Measurements from ENCODE around the gene SEC11A. TPM values are rescaled to one million over a fixed set of nuclear protein-coding genes. Genes with fewer than 3 reads are reported as not detected.
"Not testable (repeated sequence)": the region's sequence is repeated elsewhere in the genome, so short reads cannot be mapped to it uniquely, and the experiment has no call there.

SEC11A gene
- total and polyA plus RNA-seq, 7 experiments from 2014 or later, result 54.3 to 136 (median 83.6) TPM

GRCh38 chr15:84752195-84752594, 36.3 kb upstream of the SEC11A start:
- no peaks in the 10 kb centered on the region for H3K27me3 Mint-ChIP-seq
- CTCF ChIA-PET, result interaction anchor here (0.7 to 1.3 kb wide), 5 partner anchors 31 to 178 kb away, joined by 3 to 5 read pairs (median 4); partner anchors contain the start of gene SEC11A
- H3K9me3 Mint-ChIP-seq, result no peaks in the 10 kb centered on the region
- POLR2A ChIA-PET, result interaction anchor here (0.6 to 4.5 kb wide), 6 partner anchors 16 to 64 kb away, joined by 3 to 104 read pairs (median 4); partner anchors contain the start of gene SEC11A
- intact Hi-C loops (cut with micrococcal nuclease), result no loop called here
- no peak for DNase-seq
- peaks cover 51 to 78% (median 68%) of the 10 kb centered on the region in 7 donors for H3K4me1 Mint-ChIP-seq
- ATAC-seq, result no peak
- Histone ChIP-seq H3K9me3 (ENCODE audit: control insufficient read depth in 2 of 3, low read length in 3 of 3) (no peaks in the 10 kb centered on the region), H3K4me1 (ENCODE audit: control insufficient read depth in 2 of 2, insufficient read depth in 2 of 2, low read length in 2 of 2) (peaks cover 28 to 36% of the 10 kb centered on the region in 2 donors), H3K27me3 (ENCODE audit: control insufficient read depth in 2 of 2, insufficient read depth in 2 of 2, low read length in 2 of 2) (no peaks in the 10 kb centered on the region), H3K36me3 (ENCODE audit: control insufficient read depth in 2 of 3, insufficient read depth in 3 of 3, low read length in 3 of 3) (peaks cover 0 to 5% (median 4%) of the 10 kb centered on the region in 3 experiments), H3K27ac (ENCODE audit: low read depth, low read length) (no peak overlapping the region), H3K4me3 (ENCODE audit: low read length) (no peak overlapping the region)
- peaks cover 5 to 29% (median 11%) of the 10 kb centered on the region in 5 donors for H3K36me3 Mint-ChIP-seq
- H3K27ac Mint-ChIP-seq, result peak overlapping the region in 8 of 9 donors; percentile 8 to 74 (median 34)
- H3K4me3 Mint-ChIP-seq, result peak overlapping the region in 8 of 10 donors; percentile 0 to 56 (median 42)

GRCh38 chr15:84751721-84752120, 35.8 kb upstream of the SEC11A start:
- ChIA-PET CTCF (interaction anchor here (0.7 to 1.3 kb wide), 4 partner anchors 30 to 179 kb away, joined by 3 to 5 read pairs (median 4); partner anchors contain the start of gene SEC11A), POLR2A (interaction anchor here (0.9 to 4.5 kb wide), 4 partner anchors 16 to 36 kb away, joined by 4 to 104 read pairs (median 6); partner anchors contain the start of gene SEC11A)
- H3K27ac ChIP-seq (ENCODE audit: low read depth, low read length); H3K36me3 ChIP-seq (ENCODE audit: control insufficient read depth in 2 of 3, insufficient read depth in 3 of 3, low read length in 3 of 3); H3K9me3 ChIP-seq (ENCODE audit: control insufficient read depth in 2 of 3, low read length in 3 of 3); H3K4me3 ChIP-seq (ENCODE audit: low read length); H3K9me3 Mint-ChIP-seq; H3K27me3 Mint-ChIP-seq; intact Hi-C loops (cut with micrococcal nuclease); DNase-seq; H3K27me3 ChIP-seq (ENCODE audit: control insufficient read depth in 2 of 2, insufficient read depth in 2 of 2, low read length in 2 of 2); ATAC-seq: not testable (repeated sequence)
- H3K36me3 Mint-ChIP-seq, result peaks cover 5 to 30% (median 11%) of the 10 kb centered on the region in 5 donors
- peaks cover 32 to 36% of the 10 kb centered on the region in 2 donors for H3K4me1 ChIP-seq (ENCODE audit: control insufficient read depth in 2 of 2, insufficient read depth in 2 of 2, low read length in 2 of 2)
- H3K27ac Mint-ChIP-seq, result peak overlapping the region in 2 of 9 donors; percentile 47 to 74
- peaks cover 52 to 79% (median 70%) of the 10 kb centered on the region in 7 donors for H3K4me1 Mint-ChIP-seq
- H3K4me3 Mint-ChIP-seq, result peak overlapping the region in 5 of 10 donors; percentile 2 to 56 (median 42)

- H3K9me3 Mint-ChIP-seq, result no peaks in the 10 kb centered on the region
- DNase-seq, result no peak
Measured at GRCh38 chr15:84750583-84751092, 34.7 kb upstream of the SEC11A start.

GRCh38 chr15:84749111-84749991, 33.4 kb upstream of the SEC11A start:
- no peaks in the 10 kb centered on the region for H3K27me3 Mint-ChIP-seq
- H3K4me1 ChIP-seq (ENCODE audit: control insufficient read depth in 2 of 2, insufficient read depth in 2 of 2, low read length in 2 of 2), result peaks cover 29 to 37% of the 10 kb centered on the region in 2 donors

More at GRCh38 chr15:84750583-84751092, 34.7 kb upstream of the SEC11A start:
- peak overlapping the region; percentile 48 for H3K27ac ChIP-seq (ENCODE audit: low read depth, low read length)
- H3K36me3 ChIP-seq (ENCODE audit: control insufficient read depth in 2 of 3, insufficient read depth in 3 of 3, low read length in 3 of 3), result peaks cover 0 to 5% (median 2%) of the 10 kb centered on the region in 3 experiments
- Mint-ChIP-seq H3K27me3 (no peaks in the 10 kb centered on the region), H3K36me3 (peaks cover 5 to 32% (median 11%) of the 10 kb centered on the region in 5 donors), H3K27ac (peak overlapping the region; percentile 23 to 95 (median 86)), H3K4me1 (peaks cover 50 to 81% (median 69%) of the 10 kb centered on the region in 7 donors), H3K4me3 (peak overlapping the region; percentile 89 to 99 (median 94))
- ChIA-PET CTCF (interaction anchor here (0.7 to 1.4 kb wide), 2 partner anchors 34 to 94 kb away, joined by 3 to 8 read pairs; partner anchors contain the start of gene SEC11A), POLR2A (interaction anchor here (0.8 to 4.5 kb wide), 7 partner anchors 23 to 97 kb away, joined by 3 to 104 read pairs (median 14); partner anchors contain the start of genes SEC11A and WDR73)
- intact Hi-C loops (cut with micrococcal nuclease), result no loop called here
- H3K4me3 ChIP-seq (ENCODE audit: low read length), result no peak overlapping the region
- no peaks in the 10 kb centered on the region for H3K27me3 ChIP-seq (ENCODE audit: control insufficient read depth in 2 of 2, insufficient read depth in 2 of 2, low read length in 2 of 2)
- H3K9me3 ChIP-seq (ENCODE audit: control insufficient read depth in 2 of 3, low read length in 3 of 3), result no peaks in the 10 kb centered on the region
- peaks cover 37 to 38% of the 10 kb centered on the region in 2 donors for H3K4me1 ChIP-seq (ENCODE audit: control insufficient read depth in 2 of 2, insufficient read depth in 2 of 2, low read length in 2 of 2)
- no peak for ATAC-seq

GRCh38 chr15:84748274-84749110, 32.6 kb upstream of the SEC11A start, which contains the start of gene ZNF592:
TSS of gene ZNF592 (plus strand) at chr15:84748592. CDS start at chr15:84782676, 34,084 bp downstream.
- CTCF ChIA-PET, result interaction anchor here (0.7 to 1.5 kb wide), 6 partner anchors 13 to 94 kb away, joined by 3 to 10 read pairs (median 4); partner anchors contain the start of gene WDR73
- H3K4me3 Mint-ChIP-seq, result peak within 1 kb of the TSS; percentile 94 to 99 (median 99)
- ATAC-seq, result peak; percentile 86
- Histone ChIP-seq H3K27ac (ENCODE audit: low read depth, low read length) (peak within 1 kb of the TSS; percentile 89), H3K9me3 (ENCODE audit: control insufficient read depth in 2 of 3, low read length in 3 of 3) (no peaks in the 10 kb centered on the region), H3K36me3 (ENCODE audit: control insufficient read depth in 2 of 3, insufficient read depth in 3 of 3, low read length in 3 of 3) (peaks cover 0 to 5% (median 0%) of the 10 kb centered on the region in 3 experiments), H3K27me3 (ENCODE audit: control insufficient read depth in 2 of 2, insufficient read depth in 2 of 2, low read length in 2 of 2) (no peaks in the 10 kb centered on the region), H3K4me1 (ENCODE audit: control insufficient read depth in 2 of 2, insufficient read depth in 2 of 2, low read length in 2 of 2) (peaks cover 29 to 37% of the 10 kb centered on the region in 2 donors), H3K4me3 (ENCODE audit: low read length) (peak within 1 kb of the TSS; percentile 96)
- POLR2A ChIA-PET, result interaction anchor here (0.7 to 9.7 kb wide), 23 partner anchors 11 to 232 kb away, joined by 3 to 357 read pairs (median 6); partner anchors contain the start of genes SEC11A and WDR73
- H3K9me3 Mint-ChIP-seq, result no peaks in the 10 kb centered on the region
- H3K27ac Mint-ChIP-seq, result peak within 1 kb of the TSS; percentile 94 to 100 (median 99)
- intact Hi-C loops (cut with micrococcal nuclease), result loop anchor here (1.0 to 10.0 kb wide), 13 partner anchors 12 to 232 kb away; partner anchors contain the start of genes PDE8A (in 2 of the 2), SEC11A (in 2 of the 2), WDR73 (in 2 of the 2) and NMB (in 1 of the 2)
- peaks cover 53 to 78% (median 71%) of the 10 kb centered on the region in 7 donors for H3K4me1 Mint-ChIP-seq
- H3K36me3 Mint-ChIP-seq, result peaks cover 5 to 35% (median 11%) of the 10 kb centered on the region in 5 donors
- peak; percentile 69 to 85 (median 79) for DNase-seq
- H3K27me3 Mint-ChIP-seq, result no peaks in the 10 kb centered on the region

More at GRCh38 chr15:84749111-84749991, 33.4 kb upstream of the SEC11A start:
- peaks cover 5 to 35% (median 11%) of the 10 kb centered on the region in 5 donors for H3K36me3 Mint-ChIP-seq
- ATAC-seq (peak; percentile 31), DNase-seq (peak in 8 of 9 donors; percentile 42 to 55 (median 45))
- CTCF ChIA-PET, result interaction anchor here (0.6 to 1.5 kb wide), 6 partner anchors 14 to 95 kb away, joined by 3 to 8 read pairs (median 4); partner anchors contain the start of genes SEC11A and WDR73
- POLR2A ChIA-PET, result interaction anchor here (0.5 to 4.5 kb wide), 19 partner anchors 9 to 150 kb away, joined by 3 to 104 read pairs (median 4); partner anchors contain the start of genes SEC11A and WDR73
- Histone ChIP-seq H3K27me3 (ENCODE audit: control insufficient read depth in 2 of 2, insufficient read depth in 2 of 2, low read length in 2 of 2) (no peaks in the 10 kb centered on the region), H3K4me3 (ENCODE audit: low read length) (peak overlapping the region; percentile 70), H3K27ac (ENCODE audit: low read depth, low read length) (peak overlapping the region; percentile 71), H3K36me3 (ENCODE audit: control insufficient read depth in 2 of 3, insufficient read depth in 3 of 3, low read length in 3 of 3) (peaks cover 0 to 5% (median 0%) of the 10 kb centered on the region in 3 experiments), H3K9me3 (ENCODE audit: control insufficient read depth in 2 of 3, low read length in 3 of 3) (no peaks in the 10 kb centered on the region)
- peak overlapping the region; percentile 81 to 98 (median 90) for H3K27ac Mint-ChIP-seq
- H3K9me3 Mint-ChIP-seq, result no peaks in the 10 kb centered on the region
- intact Hi-C loops (cut with micrococcal nuclease), result loop anchor here (1.0 to 10.0 kb wide), 6 partner anchors 13 to 231 kb away; partner anchors contain the start of genes PDE8A (in 2 of the 2), WDR73 (in 1 of the 2) and ZSCAN2 (in 1 of the 2)
- peak overlapping the region; percentile 89 to 99 (median 94) for H3K4me3 Mint-ChIP-seq
- H3K4me1 Mint-ChIP-seq, result peaks cover 54 to 81% (median 70%) of the 10 kb centered on the region in 7 donors

Data from naive thymus-derived CD4-positive, alpha-beta T cell (primary cell).